Caco-2 (cell line): ENCODE results near the gene OPALIN. TPM values are rescaled to one million over a fixed set of nuclear protein-coding genes. Genes with fewer than 3 reads are reported as not detected.
"Not testable (repeated sequence)": the region's sequence is repeated elsewhere in the genome, so short reads cannot be mapped to it uniquely, and the experiment has no call there.

Experiments
- BruUV-seq: library from RNA; stranded (reverse); fragments of 400-500 nt; replicated peaks from 2 replicates; lab custom pipeline; 2021; lab: Mats Ljungman, UMichigan
- CTCF ChIA-PET: fragments of 300-600 bp; sonication (Branson Sonifier 250); formaldehyde crosslinking; loops from one replicate; lab custom pipeline; 2022; ENCODE audit warnings: antibody characterized with exemption; lab: Charles Lee
- POLR2A ChIA-PET: fragments of 300-600 bp; sonication (Branson Sonifier 250); formaldehyde crosslinking; loops from one replicate; lab custom pipeline; 2022; ENCODE audit warnings: antibody characterized with exemption; lab: Charles Lee
- DNase-seq, 2 experiments: peaks; one replicate each; pipeline versions ENCODE4 v3.0.0 to v3.0.0-alpha.2; 2020 to 2022
- H3K27me3 ChIP-seq: replicated peaks from 2 replicates; pipeline ENCODE4 v1.6.0; 2011; ENCODE audit warnings: low read length; ENCODE audit not compliant: control insufficient read depth, insufficient read depth
- H3K36me3 ChIP-seq: 2 replicates; pipeline ENCODE4 v1.5.1; 2011; ENCODE audit warnings: low read length; ENCODE audit not compliant: control insufficient read depth, insufficient read depth
- H3K4me1 ChIP-seq: fragments of 250-450 bp; sonication (Bioruptor Pico); 2 replicates; pipeline ENCODE4 v1.5.1; 2020; ENCODE audit warnings: mild to moderate bottlenecking
- H3K4me3 ChIP-seq: 2 replicates; pipeline ENCODE4 v1.5.1; 2011; ENCODE audit warnings: low read depth, mild to moderate bottlenecking, control low read depth, low read length
- H3K9me3 ChIP-seq: fragments of 250-450 bp; sonication (Bioruptor Pico); 2 replicates; pipeline ENCODE4 v1.5.1; 2020; ENCODE audit warnings: mild to moderate bottlenecking, moderate library complexity
- H3K27ac Mint-ChIP-seq: one replicate; pipeline ENCODE4 v1.8.0; 2022; ENCODE audit warnings: mixed read lengths; ENCODE audit not compliant: unreplicated experiment
- H3K27me3 Mint-ChIP-seq: one replicate; pipeline ENCODE4 v1.8.0; 2022; ENCODE audit warnings: mixed read lengths; ENCODE audit not compliant: insufficient read depth, unreplicated experiment
- H3K36me3 Mint-ChIP-seq: one replicate; pipeline ENCODE4 v1.8.0; 2022; ENCODE audit warnings: mild to moderate bottlenecking, mixed read lengths; ENCODE audit not compliant: insufficient read depth, unreplicated experiment
- H3K4me1 Mint-ChIP-seq: one replicate; pipeline ENCODE4 v1.8.0; 2022; ENCODE audit warnings: low read depth, mixed read lengths; ENCODE audit not compliant: unreplicated experiment
- H3K4me3 Mint-ChIP-seq: one replicate; pipeline ENCODE4 v1.8.0; 2022; ENCODE audit warnings: mild to moderate bottlenecking, moderate library complexity, mixed read lengths; ENCODE audit not compliant: unreplicated experiment
- H3K9me3 Mint-ChIP-seq: one replicate; pipeline ENCODE4 v1.8.0; 2022; ENCODE audit warnings: mixed read lengths; ENCODE audit not compliant: unreplicated experiment
- CTCF ChIP-seq, 2 experiments: fragments of 200-600 bp in 1 of 2; IDR thresholded peaks; 1 replicate in 1 of 2; 2 replicates in 1 of 2; pipeline versions ENCODE4 v1.5.1 to v1.8.0; 2011 to 2022; ENCODE audit warnings: antibody characterized with exemption in 1 of 2, control low read depth in 1 of 2, inconsistent platforms in 1 of 2, low read depth in 1 of 2, low read length in 1 of 2, mild to moderate bottlenecking in 1 of 2, moderate library complexity in 1 of 2; ENCODE audit not compliant: insufficient read depth in 1 of 2, severe bottlenecking in 1 of 2, unreplicated experiment in 1 of 2
- intact Hi-C: fragments of 100-400 bp; cut with micrococcal nuclease; formaldehyde crosslinking; loops from one replicate; pipeline ENCODE4 v1.10.0; 2022; ENCODE audit not compliant: unreplicated experiment
- total RNA-seq: library from RNA; stranded (reverse); gene quantifications from 2 replicates; pipeline ENCODE4 v1.2.3, GENCODE V29; 2022

OPALIN gene
- total RNA-seq, 1 experiment from 2014 or later, result not detected

- H3K36me3 ChIP-seq, result no peaks in the 10 kb centered on the region
Observed at GRCh38 chr10:96311180-96311715, 47.6 kb downstream of the OPALIN start.

GRCh38 chr10:96310321-96310669 lies 48.5 kb downstream of the OPALIN start:
- Histone ChIP-seq H3K36me3 (no peaks in the 10 kb centered on the region), H3K9me3 (no peaks in the 10 kb centered on the region), H3K4me3 (no peak overlapping the region), H3K27me3 (no peaks in the 10 kb centered on the region), H3K4me1 (no peaks in the 10 kb centered on the region)
- POLR2A ChIA-PET, result no interaction called here
- Mint-ChIP-seq H3K4me3 (no peak overlapping the region), H3K27me3 (no peaks in the 10 kb centered on the region), H3K9me3 (no peaks in the 10 kb centered on the region), H3K36me3 (no peaks in the 10 kb centered on the region), H3K4me1 (no peaks in the 10 kb centered on the region), H3K27ac (no peak overlapping the region)
- no peak for DNase-seq
- CTCF ChIA-PET, result no interaction called here
- no peak for TF ChIP-seq CTCF (IDR thresholded peaks at IDR 0.05; ENCODE audit: insufficient read depth in 1 of 2, low read depth in 1 of 2, low read length in 1 of 2, severe bottlenecking in 1 of 2, unreplicated experiment in 1 of 2)
- intact Hi-C loops, result no loop called here
- BruUV-seq, result no TSS peak

More at GRCh38 chr10:96311180-96311715, 47.6 kb downstream of the OPALIN start:
- DNase-seq, result no peak
- Histone ChIP-seq H3K4me3 (no peak overlapping the region), H3K9me3 (no peaks in the 10 kb centered on the region), H3K27me3 (no peaks in the 10 kb centered on the region), H3K4me1 (no peaks in the 10 kb centered on the region)
- H3K4me3 Mint-ChIP-seq, result no peak overlapping the region
- TF ChIP-seq CTCF (IDR thresholded peaks at IDR 0.05; ENCODE audit: insufficient read depth in 1 of 2, low read depth in 1 of 2, low read length in 1 of 2, severe bottlenecking in 1 of 2, unreplicated experiment in 1 of 2), result no peak
- POLR2A ChIA-PET, result no interaction called here
- no peak overlapping the region for H3K27ac Mint-ChIP-seq
- H3K36me3 Mint-ChIP-seq, result no peaks in the 10 kb centered on the region
- H3K27me3 Mint-ChIP-seq, result no peaks in the 10 kb centered on the region
- no TSS peak for BruUV-seq
- no peaks in the 10 kb centered on the region for H3K9me3 Mint-ChIP-seq
- no peaks in the 10 kb centered on the region for H3K4me1 Mint-ChIP-seq
- intact Hi-C loops, result no loop called here
- CTCF ChIA-PET, result no interaction called here

GRCh38 chr10:96309628-96310320 lies 49.0 kb downstream of the OPALIN start:
- BruUV-seq, result no TSS peak
- no peaks in the 10 kb centered on the region for H3K27me3 Mint-ChIP-seq
- intact Hi-C loops, result loop anchor here (5.0 kb wide), 1 partner anchor 372 kb away; no protein-coding TSS in a partner anchor
- no peaks in the 10 kb centered on the region for H3K9me3 Mint-ChIP-seq
- Histone ChIP-seq H3K4me3 (no peak overlapping the region), H3K36me3 (no peaks in the 10 kb centered on the region), H3K4me1 (no peaks in the 10 kb centered on the region), H3K27me3 (no peaks in the 10 kb centered on the region), H3K9me3 (no peaks in the 10 kb centered on the region)
- H3K27ac Mint-ChIP-seq, result no peak overlapping the region
- no peak for TF ChIP-seq CTCF (IDR thresholded peaks at IDR 0.05; ENCODE audit: insufficient read depth in 1 of 2, low read depth in 1 of 2, low read length in 1 of 2, severe bottlenecking in 1 of 2, unreplicated experiment in 1 of 2)
- CTCF ChIA-PET, result no interaction called here
- H3K4me1 Mint-ChIP-seq, result no peaks in the 10 kb centered on the region
- no peak overlapping the region for H3K4me3 Mint-ChIP-seq
- POLR2A ChIA-PET, result no interaction called here
- no peaks in the 10 kb centered on the region for H3K36me3 Mint-ChIP-seq
- no peak for DNase-seq

GRCh38 chr10:96308854-96309253 lies 49.9 kb downstream of the OPALIN start:
- CTCF ChIA-PET, result interaction anchor here (1.0 kb wide), 1 partner anchor 14 kb away, joined by 3 read pairs; no protein-coding TSS in a partner anchor
- intact Hi-C loops, result loop anchor here (5.0 kb wide), 1 partner anchor 372 kb away; no protein-coding TSS in a partner anchor
- not testable (repeated sequence) for H3K4me1 Mint-ChIP-seq

More at GRCh38 chr10:96308854-96309253, 49.9 kb downstream of the OPALIN start:
- H3K27me3 Mint-ChIP-seq, POLR2A ChIA-PET, H3K36me3 Mint-ChIP-seq, DNase-seq, H3K4me1 ChIP-seq, H3K4me3 ChIP-seq, H3K36me3 ChIP-seq, H3K4me3 Mint-ChIP-seq, H3K27ac Mint-ChIP-seq, H3K9me3 ChIP-seq, H3K27me3 ChIP-seq, H3K9me3 Mint-ChIP-seq, BruUV-seq: not testable (repeated sequence)
